Activated CD4-positive, CD25-positive, alpha-beta regulatory T cell treated with anti-CD3 and anti-CD28 coated beads, Interleukin-2, amount 50 U/mL, for 16 hours (primary cell): ENCODE results near the gene SLC8A1.

Experiments used
- DNase-seq: peaks from one replicate; pipeline ENCODE4 v3.0.0-alpha.2; 2020; ENCODE audit warnings: low read depth, low spot score

Gene SLC8A1

GRCh38 chr2:40355451-40355850 is 96.4 kb downstream of the SLC8A1 start:
- no peak for DNase-seq

- DNase-seq = no peak
Observed at GRCh38 chr2:40353231-40353630, 98.7 kb downstream of the SLC8A1 start.

- DNase-seq = no peak
Observed at GRCh38 chr2:40352703-40353099, 99.2 kb downstream of the SLC8A1 start.

- no peak for DNase-seq
Observed at GRCh38 chr2:40352041-40352702, 99.7 kb downstream of the SLC8A1 start.

GRCh38 chr2:40348665-40349064 is 103.2 kb downstream of the SLC8A1 start:
- DNase-seq = no peak

- no peak for DNase-seq
Observed at GRCh38 chr2:40348038-40348437, 103.9 kb downstream of the SLC8A1 start.

GRCh38 chr2:40346535-40347354 is 105.1 kb downstream of the SLC8A1 start:
- no peak for DNase-seq

- no peak for DNase-seq
Observed at GRCh38 chr2:40344364-40344763, 107.5 kb downstream of the SLC8A1 start.

- DNase-seq = no peak
Observed at GRCh38 chr2:40343902-40344301, 108.0 kb downstream of the SLC8A1 start.

GRCh38 chr2:40341198-40341597 is 110.7 kb downstream of the SLC8A1 start:
- no peak for DNase-seq

GRCh38 chr2:40339026-40339425 is 112.9 kb downstream of the SLC8A1 start:
- no peak for DNase-seq

GRCh38 chr2:40332191-40332826 is 119.6 kb downstream of the SLC8A1 start:
- no peak for DNase-seq

- DNase-seq = no peak
Observed at GRCh38 chr2:40330096-40330495, 121.8 kb downstream of the SLC8A1 start.

- DNase-seq = no peak
Observed at GRCh38 chr2:40329739-40330030, 122.2 kb downstream of the SLC8A1 start.

GRCh38 chr2:40325116-40325515 is 126.8 kb downstream of the SLC8A1 start:
- no peak for DNase-seq

- DNase-seq = no peak
Observed at GRCh38 chr2:40324656-40325055, 127.2 kb downstream of the SLC8A1 start.

GRCh38 chr2:40321822-40322221 is 130.1 kb downstream of the SLC8A1 start:
- no peak for DNase-seq

GRCh38 chr2:40321016-40321623 is 130.8 kb downstream of the SLC8A1 start:
- no peak for DNase-seq

- no peak for DNase-seq
Observed at GRCh38 chr2:40318921-40319320, 133.0 kb downstream of the SLC8A1 start.

GRCh38 chr2:40317761-40318160 is 134.1 kb downstream of the SLC8A1 start:
- no peak for DNase-seq

GRCh38 chr2:40317046-40317445 is 134.8 kb downstream of the SLC8A1 start:
- DNase-seq = no peak

- DNase-seq = no peak
Observed at GRCh38 chr2:40316620-40317019, 135.3 kb downstream of the SLC8A1 start.
